HFFc6 (cell line): ENCODE measurements around the gene RANBP1. TPM values are rescaled to one million over a fixed set of nuclear protein-coding genes. Genes with fewer than 3 reads are reported as not detected.

Experiments
- DNase-seq: peaks from one replicate; pipeline ENCODE4 v3.0.0-alpha.2; 2018
- H3K27ac Mint-ChIP-seq: 2 replicates; pipeline ENCODE4 v1.8.0; 2020; ENCODE audit warnings: mild to moderate bottlenecking, mixed read lengths
- H3K27me3 Mint-ChIP-seq: 2 replicates; pipeline ENCODE4 v1.8.0; 2021; ENCODE audit warnings: mild to moderate bottlenecking, moderate library complexity, mixed read lengths; ENCODE audit not compliant: insufficient read depth
- H3K36me3 Mint-ChIP-seq: 2 replicates; pipeline ENCODE4 v1.8.0; 2021; ENCODE audit warnings: low read depth, mixed read lengths
- H3K4me1 Mint-ChIP-seq: 2 replicates; pipeline ENCODE4 v1.8.0; 2020; ENCODE audit warnings: low read depth, mixed read lengths
- H3K4me3 Mint-ChIP-seq: 2 replicates; pipeline ENCODE4 v1.8.0; 2020; ENCODE audit warnings: mild to moderate bottlenecking, moderate library complexity, mixed read lengths
- H3K9me3 Mint-ChIP-seq: 2 replicates; pipeline ENCODE4 v1.8.0; 2020; ENCODE audit warnings: mild to moderate bottlenecking, mixed read lengths
- total RNA-seq, 6 experiments: library from RNA; stranded (reverse); fragmentation: NEBNext Ultra II Directional; extraction: Animal tissue kit (Norgen Biotek cat#: 25700); gene quantifications; 2 replicates in 1 of 6; 3 replicates in 5 of 6; pipeline ENCODE4 v1.2.3, GENCODE V29; 2021
- TF ChIP-seq, protein P1 (sequence below): fragments of 200-600 bp; sonication (generic); IDR thresholded peaks from 2 replicates; pipeline ENCODE4 v1.5.0; 2021; ENCODE audit warnings: antibody characterized with exemption, mild to moderate bottlenecking

RANBP1 gene
- total RNA-seq, 6 experiments from 2014 or later = 177 to 231 (median 226) TPM

DNA sequence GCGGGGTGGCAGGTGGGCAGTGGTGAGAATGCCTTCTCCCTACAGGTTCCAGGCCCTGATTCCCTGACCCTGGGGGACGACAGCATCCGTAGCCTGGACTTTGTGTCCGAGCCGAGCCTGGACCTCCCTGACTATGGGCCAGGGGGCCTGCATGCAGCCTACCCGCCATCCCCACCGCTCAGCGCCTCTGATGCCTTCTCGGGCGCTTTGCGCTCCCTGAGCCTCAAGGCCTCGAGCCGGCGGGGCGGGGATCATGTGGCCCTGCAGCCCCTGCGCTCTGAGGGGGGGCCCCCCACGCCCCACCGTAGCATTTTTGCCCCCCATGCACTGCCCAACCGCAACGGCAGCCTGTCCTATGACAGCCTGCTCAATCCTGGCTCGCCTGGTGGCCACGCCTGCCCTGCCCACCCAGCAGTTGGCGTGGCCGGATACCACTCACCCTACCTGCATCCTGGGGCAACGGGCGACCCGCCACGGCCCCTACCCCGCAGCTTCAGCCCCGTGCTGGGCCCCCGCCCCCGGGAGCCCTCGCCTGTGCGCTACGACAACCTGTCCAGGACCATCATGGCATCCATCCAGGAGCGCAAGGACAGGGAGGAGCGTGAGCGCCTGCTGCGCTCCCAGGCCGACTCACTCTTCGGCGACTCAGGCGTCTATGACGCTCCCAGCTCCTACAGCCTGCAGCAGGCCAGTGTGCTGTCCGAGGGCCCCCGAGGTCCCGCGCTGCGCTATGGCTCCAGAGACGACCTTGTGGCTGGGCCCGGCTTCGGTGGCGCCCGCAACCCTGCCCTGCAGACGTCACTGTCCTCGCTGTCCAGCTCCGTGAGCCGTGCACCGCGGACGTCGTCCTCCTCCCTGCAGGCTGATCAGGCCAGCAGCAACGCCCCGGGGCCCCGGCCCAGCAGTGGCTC lies 27.1 kb downstream of the RANBP1 start:
- H3K27ac Mint-ChIP-seq = no peak overlapping the region
- TF ChIP-seq, protein P1, sequence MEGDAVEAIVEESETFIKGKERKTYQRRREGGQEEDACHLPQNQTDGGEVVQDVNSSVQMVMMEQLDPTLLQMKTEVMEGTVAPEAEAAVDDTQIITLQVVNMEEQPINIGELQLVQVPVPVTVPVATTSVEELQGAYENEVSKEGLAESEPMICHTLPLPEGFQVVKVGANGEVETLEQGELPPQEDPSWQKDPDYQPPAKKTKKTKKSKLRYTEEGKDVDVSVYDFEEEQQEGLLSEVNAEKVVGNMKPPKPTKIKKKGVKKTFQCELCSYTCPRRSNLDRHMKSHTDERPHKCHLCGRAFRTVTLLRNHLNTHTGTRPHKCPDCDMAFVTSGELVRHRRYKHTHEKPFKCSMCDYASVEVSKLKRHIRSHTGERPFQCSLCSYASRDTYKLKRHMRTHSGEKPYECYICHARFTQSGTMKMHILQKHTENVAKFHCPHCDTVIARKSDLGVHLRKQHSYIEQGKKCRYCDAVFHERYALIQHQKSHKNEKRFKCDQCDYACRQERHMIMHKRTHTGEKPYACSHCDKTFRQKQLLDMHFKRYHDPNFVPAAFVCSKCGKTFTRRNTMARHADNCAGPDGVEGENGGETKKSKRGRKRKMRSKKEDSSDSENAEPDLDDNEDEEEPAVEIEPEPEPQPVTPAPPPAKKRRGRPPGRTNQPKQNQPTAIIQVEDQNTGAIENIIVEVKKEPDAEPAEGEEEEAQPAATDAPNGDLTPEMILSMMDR = no peak
- no peak overlapping the region for H3K4me3 Mint-ChIP-seq

GRCh38 chr22:20143883-20144665 lies 28.2 kb downstream of the RANBP1 start:
- Mint-ChIP-seq H3K36me3 (0 out of 2 replicates have a peak, but pooled peaks cover 3% of the 10 kb centered on the region), H3K9me3 (no peaks in the 10 kb centered on the region), H3K27ac (no peak overlapping the region; the same call in 1 of the 2 replicates), H3K4me1 (peaks cover 9% of the 10 kb centered on the region), H3K27me3 (no peaks in the 10 kb centered on the region), H3K4me3 (no peak overlapping the region)
- TF ChIP-seq, protein P1 = no peak
- no peak for DNase-seq

More for the DNA sequence above, 27.1 kb downstream of the RANBP1 start:
- no peaks in the 10 kb centered on the region for H3K9me3 Mint-ChIP-seq
- H3K36me3 Mint-ChIP-seq = 0 out of 2 replicates have a peak, but pooled peaks cover 3% of the 10 kb centered on the region
- no peaks in the 10 kb centered on the region for H3K27me3 Mint-ChIP-seq
- DNase-seq = no peak
- peaks cover 9% of the 10 kb centered on the region for H3K4me1 Mint-ChIP-seq

DNA sequence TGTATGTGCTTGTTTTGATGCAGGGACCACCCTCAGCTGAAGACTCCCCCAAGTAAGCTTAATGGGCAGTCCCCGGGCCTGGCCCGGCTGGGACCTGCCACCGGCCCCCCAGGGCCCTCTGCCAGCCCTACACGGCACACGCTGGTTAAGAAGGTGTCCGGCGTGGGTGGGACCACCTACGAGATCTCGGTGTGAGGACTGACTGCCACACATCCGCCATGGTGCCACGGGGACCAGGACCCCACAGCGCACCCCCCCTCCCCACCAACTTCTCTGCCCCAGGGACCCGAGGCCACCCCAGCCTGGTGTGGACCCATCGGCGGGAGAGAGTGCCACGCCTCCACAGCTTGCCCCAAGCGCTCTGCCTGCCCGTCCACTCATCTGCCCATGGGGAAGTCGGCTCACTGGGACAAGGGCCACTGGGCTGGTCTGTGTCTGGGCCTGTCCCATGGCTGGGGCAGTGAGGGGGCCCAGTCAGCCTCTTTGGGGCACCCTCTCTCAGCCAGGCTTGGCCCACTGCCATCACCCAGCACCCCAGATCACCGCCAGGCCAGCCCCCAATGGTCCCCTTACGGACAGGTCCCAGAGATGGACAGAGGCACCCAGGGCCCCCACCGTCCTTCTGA lies 29.4 kb downstream of the RANBP1 start:
- TF ChIP-seq, protein P1 = no peak
- no peaks in the 10 kb centered on the region for H3K27me3 Mint-ChIP-seq
- no peak for DNase-seq
- no peak overlapping the region for H3K27ac Mint-ChIP-seq
- no peak overlapping the region for H3K4me3 Mint-ChIP-seq
- H3K9me3 Mint-ChIP-seq = no peaks in the 10 kb centered on the region
- H3K4me1 Mint-ChIP-seq = peaks cover 9% of the 10 kb centered on the region
- H3K36me3 Mint-ChIP-seq = no peaks in the 10 kb centered on the region

- Mint-ChIP-seq H3K27me3 (no peaks in the 10 kb centered on the region), H3K9me3 (no peaks in the 10 kb centered on the region), H3K4me3 (no peak overlapping the region), H3K27ac (no peak overlapping the region), H3K4me1 (peaks cover 9% of the 10 kb centered on the region), H3K36me3 (no peaks in the 10 kb centered on the region)
- DNase-seq = no peak
- TF ChIP-seq, protein P1 = no peak
These were observed 29.9 kb downstream of the RANBP1 start for GRCh38 chr22:20145832-20146223.

GRCh38 chr22:20146777-20147176 lies 30.9 kb downstream of the RANBP1 start:
- Mint-ChIP-seq H3K9me3 (no peaks in the 10 kb centered on the region), H3K4me1 (peaks cover 5% of the 10 kb centered on the region), H3K4me3 (no peak overlapping the region), H3K36me3 (no peaks in the 10 kb centered on the region), H3K27me3 (no peaks in the 10 kb centered on the region; the same call in 1 of the 2 replicates), H3K27ac (no peak overlapping the region)
- DNase-seq = no peak
- TF ChIP-seq, protein P1 = no peak
